Stimulated activated CD4-positive, alpha-beta T cell treated with anti-CD3 and anti-CD28 coated beads, Interleukin-4, amount 100 ng/mL, for 24 hours (primary cell): ENCODE results near the gene GNLY.
A peak's percentile ranks its signal among the peaks of the same experiment; 100 is the strongest.
"Not testable (repeated sequence)": the region's sequence is repeated elsewhere in the genome, so short reads cannot be mapped to it uniquely, and the experiment has no call there.

ENCODE experiments used
- DNase-seq: peaks from one replicate; pipeline ENCODE4 v3.0.0-alpha.2; 2020

Gene GNLY

DNA sequence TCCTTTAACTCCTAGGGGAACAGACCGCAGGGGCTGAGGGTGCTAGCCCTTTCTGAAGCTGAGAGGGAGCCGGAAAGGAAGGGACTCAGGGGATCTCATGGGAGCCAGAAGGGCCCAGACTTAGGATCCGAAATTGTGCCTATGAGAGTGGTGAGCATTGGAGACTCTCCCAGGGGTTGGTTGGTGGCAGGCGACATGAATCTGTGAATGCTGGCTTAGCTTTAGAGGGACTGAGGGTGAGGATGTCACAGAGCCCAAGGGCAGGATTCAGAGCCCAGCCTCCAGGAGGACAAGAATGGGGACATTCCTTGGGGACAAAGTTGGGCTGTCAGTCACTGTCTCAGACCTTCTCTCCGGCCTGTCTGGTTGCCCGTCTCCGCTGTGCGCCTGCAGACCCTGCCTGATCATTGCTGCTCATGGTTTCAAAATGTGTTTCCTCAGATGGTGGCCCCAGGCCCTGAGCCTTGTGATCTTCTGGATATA lies 17.5 kb downstream of the GNLY start:
- no peak for DNase-seq

DNA sequence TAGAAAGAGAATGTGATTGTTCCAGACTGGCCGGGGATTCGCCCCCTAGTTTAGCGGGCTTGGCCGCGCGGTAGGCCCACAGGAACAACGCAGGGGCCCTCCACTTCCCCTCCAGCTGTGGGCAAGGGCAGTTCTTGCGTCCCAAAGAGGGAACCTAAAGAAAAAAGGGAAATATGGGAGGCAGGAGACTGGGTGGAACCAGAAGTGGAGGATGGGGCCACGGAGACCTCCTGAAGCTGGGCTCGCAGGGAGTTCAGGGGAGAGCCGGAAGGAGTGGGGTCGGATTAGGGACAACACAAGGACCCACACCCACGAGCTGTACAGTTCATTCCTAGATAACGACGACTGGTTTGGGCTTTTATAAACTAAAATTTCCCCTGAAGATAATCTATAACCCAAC lies 18.2 kb downstream of the GNLY start:
- DNase-seq = no peak

DNA sequence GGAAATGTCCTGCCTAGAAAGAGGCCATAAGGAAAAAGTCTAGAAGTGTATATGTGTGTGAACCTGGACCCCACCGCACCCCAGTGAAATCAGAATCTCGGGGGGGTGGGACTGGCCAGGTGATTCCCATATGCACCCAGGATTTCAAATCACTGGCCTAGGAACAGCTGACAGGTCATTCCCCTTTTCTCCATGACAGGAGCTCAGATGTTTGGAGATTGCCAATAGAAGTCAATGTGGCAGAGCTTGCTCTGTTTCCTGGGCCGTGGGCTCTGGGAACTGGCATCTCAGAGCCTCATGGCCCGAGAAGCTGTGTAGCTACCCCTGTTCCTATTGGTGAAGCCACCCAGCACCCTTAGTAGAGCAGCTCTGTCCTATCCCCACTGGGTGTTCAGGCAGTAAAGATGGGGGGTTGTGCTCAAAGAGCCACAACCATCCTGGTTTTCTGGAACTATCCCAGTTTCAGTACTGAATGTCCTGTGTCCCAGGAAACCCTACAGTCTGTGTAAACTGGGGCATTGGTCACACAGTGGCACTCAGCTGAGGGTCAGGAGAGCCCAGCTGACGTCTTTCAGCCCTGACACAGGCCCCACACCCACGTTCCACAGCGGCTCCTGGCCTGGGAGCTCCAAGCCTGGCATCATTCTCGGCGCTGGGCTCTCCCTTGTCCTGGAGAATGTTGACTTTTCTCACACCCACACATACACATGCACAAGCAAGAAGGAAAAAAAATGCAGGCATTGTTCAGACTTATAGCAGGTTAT lies 18.9 kb downstream of the GNLY start:
- DNase-seq = no peak

DNA sequence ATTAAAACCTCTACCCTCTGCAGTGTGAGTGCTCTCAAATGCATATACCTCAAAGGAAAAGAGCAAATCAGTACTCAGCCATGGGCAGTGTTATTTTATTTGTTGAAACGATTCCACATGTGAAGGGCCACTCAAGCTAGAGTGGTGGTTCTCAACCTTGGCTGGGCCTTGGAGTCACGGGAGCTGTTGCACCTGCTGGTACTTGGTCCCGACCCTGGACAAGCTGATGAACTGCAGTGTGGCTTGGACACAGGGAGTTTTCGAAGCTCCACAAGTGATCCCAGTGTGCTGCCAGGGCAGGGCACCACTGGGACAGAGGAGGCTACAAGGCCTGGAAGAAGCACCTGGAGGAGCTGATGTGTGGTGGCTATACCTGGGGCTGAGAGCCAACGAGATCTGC lies 19.7 kb downstream of the GNLY start:
- DNase-seq = no peak

DNA sequence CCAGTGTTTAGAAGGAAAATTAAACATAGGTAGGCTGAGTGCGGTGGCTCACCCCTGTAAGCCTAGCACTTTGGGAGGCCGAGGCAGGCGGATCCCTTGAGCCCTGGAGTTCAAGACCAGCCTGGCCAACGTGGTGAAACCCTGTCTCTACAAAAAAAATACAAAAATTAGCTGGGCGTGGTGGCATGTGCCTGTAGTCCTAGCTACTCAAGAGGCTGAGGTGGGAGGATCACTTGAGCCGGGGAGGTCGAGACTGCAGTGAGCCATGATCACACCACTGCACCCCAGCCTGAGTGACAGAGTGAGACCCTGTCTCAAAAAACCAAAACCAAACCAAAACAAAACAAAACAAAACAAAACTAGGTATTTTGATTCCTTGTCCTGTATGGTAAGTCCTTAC lies 20.3 kb downstream of the GNLY start:
- DNase-seq = not testable (repeated sequence)

DNA sequence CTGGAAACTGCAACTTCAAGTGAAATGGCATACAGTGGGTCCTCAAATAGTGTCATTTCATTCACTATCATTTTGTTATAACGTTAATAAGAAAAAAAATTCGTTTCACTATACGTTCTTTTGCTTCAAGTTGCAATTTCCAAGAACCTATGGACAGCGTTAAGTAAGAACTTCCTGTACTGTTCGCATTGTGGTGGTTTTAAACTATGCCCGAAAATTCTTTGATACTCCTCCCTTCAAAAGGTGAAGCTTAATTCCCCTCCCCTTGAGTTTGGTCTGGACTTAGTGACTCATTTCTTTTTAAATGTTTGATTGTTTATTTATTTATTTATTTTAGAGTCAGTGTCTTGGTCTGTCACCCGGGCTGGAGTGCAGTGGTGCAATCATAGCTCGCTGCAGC lies 20.7 kb downstream of the GNLY start:
- no peak for DNase-seq

DNA sequence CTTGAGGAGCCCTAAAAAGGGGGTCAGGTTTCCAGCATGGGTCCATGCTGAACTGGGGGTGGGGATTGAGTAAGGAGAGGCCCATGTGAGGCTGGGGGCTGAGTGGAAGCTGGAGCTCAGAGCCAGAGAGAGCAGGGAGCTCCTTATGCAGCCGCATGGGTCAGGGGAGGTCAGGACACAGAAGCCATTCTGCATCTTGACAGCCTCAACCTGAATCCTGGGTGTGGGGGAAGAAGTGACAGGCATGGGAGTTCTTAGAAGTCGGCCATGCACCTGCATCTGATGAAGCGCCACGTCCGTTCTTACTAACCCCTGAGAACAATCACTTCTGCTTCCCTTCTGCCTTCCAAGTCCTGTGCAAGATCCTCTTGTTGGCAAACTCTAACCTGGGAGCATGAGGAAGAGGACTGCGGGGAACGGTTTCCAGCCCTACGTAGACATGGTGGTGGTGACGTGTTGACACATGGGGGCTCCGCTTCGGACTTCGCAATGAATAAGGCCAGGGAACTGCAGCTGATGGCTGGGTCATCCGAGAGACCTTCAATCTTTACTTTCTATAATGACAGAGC lies 22.3 kb downstream of the GNLY start:
- DNase-seq = no peak

DNA sequence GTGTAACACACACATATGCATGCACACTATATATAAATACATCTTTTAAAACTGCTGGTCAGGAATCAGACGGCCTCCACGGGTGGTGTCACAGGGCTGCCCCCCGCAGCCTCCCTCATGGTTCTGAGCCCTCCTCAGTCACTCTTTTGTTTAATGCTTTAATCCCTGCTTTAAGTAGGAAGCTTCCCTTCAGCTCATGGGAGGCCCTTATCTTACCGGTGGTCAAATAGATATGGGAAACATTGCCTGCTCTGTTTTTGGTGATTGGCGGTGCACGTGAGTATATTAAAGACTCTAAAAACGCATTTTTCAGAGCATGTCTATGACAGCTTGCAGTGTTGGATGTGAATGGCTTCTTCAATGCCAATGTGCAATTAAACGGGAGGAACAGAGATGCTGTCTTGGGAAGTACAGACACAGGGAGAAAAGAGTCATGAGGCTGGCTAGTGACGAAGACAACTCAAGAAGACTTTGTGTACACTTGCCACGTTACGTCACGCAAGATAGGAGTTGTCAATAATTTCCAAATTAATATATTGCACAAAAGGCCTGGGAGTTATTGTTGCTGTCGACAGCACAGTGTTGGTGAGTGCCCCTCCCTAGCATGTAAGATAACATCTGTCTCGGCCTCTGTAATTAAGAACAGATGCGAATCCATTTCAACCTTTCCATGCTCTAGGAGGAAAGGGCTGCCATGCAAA lies 23.3 kb downstream of the GNLY start:
- DNase-seq = no peak

DNA sequence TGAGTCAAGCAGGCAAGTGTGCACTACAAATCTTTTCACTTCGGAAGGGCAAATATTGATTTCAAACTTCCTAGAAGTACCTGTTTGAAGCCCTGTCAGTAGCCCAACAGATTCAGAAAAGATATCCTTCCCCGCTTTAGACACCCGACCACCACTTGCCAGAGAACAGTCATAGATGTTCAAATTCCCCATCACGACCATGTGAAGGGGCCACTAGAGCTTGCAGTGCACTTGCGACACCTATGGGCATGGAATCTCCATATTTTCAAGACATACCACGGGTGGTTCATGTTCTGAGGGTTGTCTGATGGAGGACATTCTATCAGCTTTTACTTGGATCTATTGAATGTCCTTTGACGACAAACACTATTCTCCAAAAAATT lies 23.8 kb downstream of the GNLY start:
- DNase-seq = no peak

DNA sequence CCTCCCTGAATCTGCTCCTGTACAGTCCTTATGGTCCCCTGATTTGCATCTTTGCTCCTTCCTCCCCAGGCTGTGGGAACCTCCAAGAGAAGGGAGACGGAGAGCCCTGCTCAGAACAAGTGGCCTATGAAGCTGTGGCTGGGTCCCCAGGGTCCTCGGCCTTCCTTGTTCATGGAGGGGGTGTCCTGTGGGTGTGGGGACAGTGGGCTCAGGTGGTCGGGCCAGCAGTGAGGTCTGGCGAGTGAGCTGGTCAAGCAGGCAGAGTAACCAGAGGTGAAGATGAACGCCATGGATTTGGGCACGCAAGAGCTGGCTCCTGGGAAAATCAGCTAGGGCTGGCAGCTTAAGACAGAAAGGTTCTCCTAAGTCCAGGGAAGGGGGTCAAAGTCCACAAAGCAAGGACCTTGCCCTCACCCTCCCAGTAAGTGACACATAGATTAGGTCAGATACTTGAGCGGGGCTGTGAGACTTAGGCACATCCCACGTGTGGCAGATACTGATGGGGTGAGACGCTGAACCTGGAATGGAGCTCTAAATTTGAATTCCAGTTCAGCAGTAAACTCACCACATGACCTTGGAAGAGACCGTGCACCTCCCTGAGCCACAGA lies 24.8 kb downstream of the GNLY start:
- no peak for DNase-seq

DNA sequence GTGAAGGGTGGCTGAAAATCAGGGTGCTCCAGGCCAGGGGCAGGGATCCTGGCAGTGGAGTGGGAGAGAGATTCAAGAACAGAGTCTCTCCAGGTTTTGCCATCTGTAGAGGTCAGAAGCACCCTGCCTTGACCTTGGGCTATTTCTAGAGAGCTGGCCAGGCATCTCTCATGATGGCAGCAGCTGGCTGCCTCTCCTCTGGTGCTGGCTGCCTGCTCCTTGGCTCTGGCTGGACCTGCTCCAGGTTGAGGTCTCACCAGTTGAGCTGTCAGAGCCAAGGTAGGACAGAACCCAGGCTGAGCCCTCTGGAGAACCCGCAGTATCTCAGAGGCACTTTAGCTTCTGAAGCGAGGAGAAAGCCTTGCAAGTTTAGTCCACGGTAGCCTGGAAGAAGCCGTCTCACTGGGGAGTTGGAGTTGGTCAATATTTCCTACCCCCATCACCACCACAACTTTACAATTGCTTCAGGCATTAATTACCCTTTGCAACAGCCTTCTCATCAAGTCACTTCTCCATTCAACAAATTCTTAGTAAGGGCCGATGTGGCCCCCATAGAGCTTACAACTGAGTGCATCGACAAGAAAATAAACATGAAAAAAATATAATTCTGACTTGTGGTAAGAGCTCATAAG lies 25.6 kb downstream of the GNLY start:
- no peak for DNase-seq

DNA sequence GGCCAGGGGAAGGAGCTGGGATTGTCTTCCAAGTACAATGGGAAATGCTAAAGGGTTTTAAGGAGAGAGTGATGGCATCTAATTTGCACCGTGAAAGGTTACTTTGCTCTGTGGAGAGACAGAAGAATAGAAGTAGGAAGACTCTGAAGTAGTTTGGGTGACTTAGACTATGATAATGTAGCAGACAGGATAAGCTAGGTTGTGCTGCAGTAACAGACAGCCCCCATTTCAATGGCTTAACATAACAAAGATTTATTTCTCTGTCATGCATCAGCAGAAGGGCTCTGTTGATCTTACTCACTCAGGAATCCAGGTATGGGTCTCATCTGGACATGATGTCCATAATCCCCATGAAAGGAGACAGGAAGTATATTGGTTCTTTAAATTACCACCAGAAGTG lies 26.4 kb downstream of the GNLY start:
- no peak for DNase-seq

DNA sequence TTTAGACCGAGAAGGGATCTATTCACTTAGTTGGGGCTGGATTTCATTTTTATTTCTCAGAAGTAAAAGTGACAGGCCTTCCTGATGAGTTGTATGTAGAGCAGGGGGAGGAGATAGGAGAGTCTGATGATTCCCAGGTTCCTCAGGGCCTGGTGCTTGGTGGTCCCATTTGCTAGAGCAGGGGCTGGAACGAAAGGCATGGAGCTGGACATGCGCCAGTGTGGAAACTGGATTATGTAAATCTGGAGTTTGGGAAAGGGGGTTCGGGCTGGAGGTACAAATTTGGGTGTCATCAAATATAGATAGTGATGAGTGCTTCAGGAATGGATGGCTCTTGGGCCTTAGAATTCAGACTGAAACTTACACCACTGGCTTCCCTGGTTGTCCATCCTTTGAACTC lies 27.5 kb downstream of the GNLY start:
- DNase-seq = no peak

DNA sequence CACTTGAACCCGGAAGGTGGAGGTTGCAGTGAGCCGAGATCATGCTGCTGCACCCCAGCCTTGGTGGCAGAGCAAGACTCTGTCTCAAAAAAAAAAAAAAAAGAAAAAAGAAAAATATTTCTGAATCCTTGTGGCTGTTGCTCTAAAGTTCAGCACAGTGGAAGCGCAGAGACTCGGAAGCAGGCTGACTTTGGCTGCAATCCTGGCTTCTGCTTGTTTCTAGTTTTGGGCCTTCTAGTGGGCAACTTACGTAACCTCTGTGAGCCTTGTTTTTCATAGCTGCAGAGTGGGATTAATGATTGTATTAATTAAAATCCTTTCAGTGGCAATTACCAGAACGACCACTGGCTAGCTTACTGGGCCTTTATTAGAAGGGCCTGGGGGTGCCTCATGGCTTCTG lies 28.4 kb downstream of the GNLY start:
- no peak for DNase-seq

DNA sequence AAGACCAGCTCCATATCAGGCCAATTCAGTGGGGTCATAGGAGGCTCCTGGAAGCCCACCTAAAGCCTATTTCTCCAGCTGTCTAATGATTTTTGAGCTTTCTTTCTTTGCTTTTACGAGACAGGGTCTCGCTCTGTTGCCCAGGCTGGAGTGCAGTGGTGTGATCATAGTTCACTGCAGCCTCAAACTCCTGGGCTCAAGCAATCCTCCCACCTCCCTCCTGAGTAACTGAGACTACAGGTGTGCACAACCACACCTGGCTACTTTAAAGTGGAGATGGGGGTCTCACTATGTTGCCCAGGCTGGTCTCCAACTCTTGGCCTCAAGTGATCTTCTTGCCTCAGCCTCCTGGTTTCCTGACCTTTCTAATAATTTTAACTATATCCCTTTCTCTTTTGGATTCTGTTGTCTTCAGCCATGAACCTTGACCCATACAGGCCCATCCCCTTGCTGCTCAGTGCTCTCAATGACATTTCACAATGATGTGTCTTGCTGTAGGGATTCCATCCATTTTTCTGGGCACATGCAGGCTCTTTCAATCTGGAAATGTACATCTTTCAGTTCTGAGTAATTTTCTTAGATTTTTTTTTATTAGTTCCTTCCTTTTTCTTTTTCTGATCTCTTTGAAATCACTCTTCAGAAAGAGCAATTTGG lies 29.7 kb downstream of the GNLY start:
- DNase-seq = no peak

DNA sequence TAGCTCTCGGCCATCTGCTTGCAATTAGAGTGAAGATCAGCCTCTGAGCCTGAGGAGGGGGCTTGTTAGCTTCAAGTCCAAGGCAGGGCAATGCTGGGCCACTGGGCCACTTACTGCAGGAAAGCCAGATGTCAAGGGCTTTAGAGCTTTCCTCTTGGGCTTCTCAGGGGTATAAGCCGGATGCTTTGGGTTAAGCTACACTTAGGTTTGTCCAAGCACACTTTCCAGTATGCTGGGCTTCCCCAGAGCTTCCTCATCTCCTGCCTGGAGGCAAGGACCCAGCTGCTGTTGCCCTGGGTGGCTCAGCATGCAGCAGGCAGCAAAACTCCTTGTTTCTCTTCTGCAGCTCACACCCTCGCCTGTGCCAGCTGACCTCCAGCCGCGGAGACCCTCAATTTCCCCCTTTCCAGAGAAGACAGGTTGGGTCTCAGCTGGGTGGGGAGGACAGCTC lies 30.6 kb downstream of the GNLY start:
- DNase-seq = no peak

DNA sequence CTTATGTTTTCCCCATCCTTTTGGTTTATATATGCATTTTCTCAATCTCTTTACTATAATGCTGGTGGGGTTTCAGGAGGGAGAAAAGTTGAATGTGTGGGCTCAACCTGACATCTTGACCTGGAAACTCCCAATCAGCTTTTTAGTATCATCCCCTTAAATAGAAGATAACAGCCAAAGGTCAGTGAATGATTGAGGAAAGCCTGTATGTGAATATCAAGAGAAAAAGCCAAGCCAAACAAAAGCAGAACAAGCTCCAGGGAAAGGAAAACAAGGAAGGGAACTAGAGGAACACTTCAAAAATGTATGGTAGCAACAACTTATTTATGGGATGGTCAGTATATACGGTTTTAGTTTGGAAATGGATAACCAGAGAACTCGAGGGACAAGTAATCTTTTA lies 31.3 kb downstream of the GNLY start:
- DNase-seq = no peak

DNA sequence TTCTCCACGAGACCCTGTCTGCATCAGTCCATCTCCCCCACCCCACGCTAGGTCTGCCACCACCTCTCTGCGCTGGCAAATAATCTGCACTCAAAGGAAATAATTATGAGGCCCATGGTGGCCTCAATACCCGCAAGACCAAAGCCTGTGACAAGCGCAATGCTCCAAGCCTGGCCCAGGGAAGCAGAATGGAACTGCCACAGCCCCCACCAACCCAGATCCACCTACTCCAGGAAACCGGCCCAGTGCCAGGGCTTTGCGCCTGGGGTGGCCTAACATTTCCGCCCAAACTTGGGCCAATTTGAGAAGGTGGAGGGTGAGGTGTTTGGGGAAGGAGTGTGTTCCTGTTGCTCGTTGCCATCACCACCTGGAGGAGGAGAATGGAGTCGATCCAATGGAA lies 33.6 kb downstream of the GNLY start:
- no peak for DNase-seq

DNA sequence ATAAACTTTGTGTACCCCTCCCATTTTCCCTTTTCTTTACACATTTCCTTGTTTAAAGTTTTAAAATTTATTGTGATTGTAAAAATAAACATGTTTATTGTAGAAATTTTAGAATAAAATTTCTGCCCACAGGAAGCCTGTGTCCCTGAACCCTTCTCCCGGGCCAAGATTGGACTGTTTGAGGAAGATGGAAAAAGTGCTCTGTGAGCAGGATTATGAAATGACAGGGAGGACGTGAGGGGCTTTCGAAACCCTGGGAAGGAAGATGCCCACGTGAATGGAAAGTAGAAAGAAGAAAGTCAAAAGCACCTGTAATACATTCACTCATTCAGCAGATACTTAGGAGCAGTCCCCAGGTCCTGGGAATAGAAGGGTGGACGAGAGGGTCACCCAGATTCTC lies 34.2 kb downstream of the GNLY start:
- no peak for DNase-seq

DNA sequence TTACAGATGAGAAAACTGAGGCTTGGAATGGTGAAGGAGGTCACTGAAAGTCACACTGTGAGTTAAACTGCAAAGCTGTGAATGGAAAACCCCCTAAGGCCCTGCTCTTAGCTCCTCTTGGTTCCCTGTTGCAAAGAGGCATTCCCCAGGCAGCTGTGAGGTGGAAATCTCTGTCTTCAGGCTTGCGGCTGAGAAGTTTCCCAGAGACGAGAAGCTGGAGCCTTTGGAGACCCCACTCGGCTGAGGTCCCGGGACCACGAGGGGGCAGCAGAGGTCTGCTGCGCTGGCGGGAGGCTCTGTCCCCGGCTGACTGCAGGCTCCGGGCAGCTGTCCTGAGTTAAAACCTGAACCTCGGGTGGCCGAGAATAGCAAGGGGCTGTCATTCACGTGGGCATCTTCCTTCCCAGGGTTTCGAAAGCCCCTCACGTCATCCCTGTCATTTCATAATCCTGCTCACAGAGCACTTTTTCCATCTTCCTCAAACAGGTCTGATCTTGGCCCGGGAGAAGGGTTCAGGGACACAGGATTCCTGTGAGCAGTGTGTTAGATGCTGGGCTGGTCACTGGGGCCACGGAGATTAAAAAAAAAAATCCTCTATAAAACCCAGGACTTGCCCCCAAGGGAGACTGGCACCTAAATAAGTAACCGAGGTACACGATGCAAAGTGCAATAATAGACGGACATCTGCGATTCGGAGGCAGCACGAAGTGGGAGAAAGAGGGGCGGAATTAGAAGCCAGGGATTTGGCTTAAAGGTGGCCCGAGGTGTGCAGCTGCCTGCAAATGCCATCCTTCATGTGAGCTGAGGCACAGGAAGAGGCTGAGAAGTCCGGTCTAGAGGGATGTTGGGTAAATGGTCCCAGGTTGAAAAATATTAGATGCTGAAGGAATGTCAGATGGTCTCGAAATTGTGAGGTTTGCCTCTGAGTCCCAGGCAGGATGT lies 35.0 kb downstream of the GNLY start:
- DNase-seq = peak; percentile 76

DNA sequence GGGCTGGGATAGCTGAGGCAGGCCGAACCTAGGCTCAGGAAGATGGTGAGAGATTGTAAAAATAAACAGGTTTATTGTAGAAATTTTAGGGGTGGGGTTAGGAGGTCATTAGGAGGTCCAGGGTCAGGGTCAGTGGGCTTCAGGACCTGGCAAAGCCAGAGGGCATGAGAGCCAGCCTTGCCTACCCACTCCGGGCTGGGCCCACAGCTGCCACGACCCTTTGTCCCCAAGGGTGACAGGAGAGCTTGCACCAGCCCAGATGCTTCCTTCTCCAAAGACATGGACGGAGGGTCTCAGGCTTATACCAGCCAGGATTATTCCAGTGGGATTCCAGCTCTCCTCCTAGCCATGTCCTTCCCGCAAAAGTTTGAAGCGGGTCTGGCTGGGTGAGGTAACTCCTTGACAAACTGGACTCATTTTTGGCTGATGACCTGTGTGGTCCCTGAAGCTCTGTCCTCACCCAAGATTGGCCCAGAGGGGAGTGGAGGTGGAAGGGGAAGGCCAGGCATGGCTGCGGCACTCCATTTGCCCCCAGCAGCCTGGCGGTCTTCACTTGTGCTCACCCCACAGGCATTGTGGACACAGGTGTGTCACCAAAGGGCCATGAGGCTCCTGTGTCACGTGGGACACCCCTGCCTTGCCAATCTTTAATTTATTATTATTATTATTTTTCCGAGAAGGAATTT lies 35.8 kb downstream of the GNLY start:
- DNase-seq = no peak
